Measurements from ENCODE around the gene HSPA4L. TPM values are rescaled to one million over a fixed set of nuclear protein-coding genes. Genes with fewer than 3 reads are reported as not detected.
A peak's percentile ranks its signal among the peaks of the same experiment; 100 is the strongest.

HSPA4L gene
- total RNA-seq (8.5 and 10.1 TPM in 2 replicates), polyA plus RNA-seq (3.9 and 9.9 TPM in 2 replicates), polyA minus RNA-seq (ENCODE audit: low replicate concordance) (2.1 and 5.6 TPM in 2 replicates)
- 3.6 and 6.6 TPM in 2 replicates for polyA plus RNA-seq (2012)

- Histone ChIP-seq H4K20me1 (ENCODE audit: control insufficient read depth, extremely low read depth, insufficient read depth, low read length) (no peaks in the 10 kb centered on the region), H3K36me3 (ENCODE audit: control insufficient read depth, insufficient read depth, low read length) (no peaks in the 10 kb centered on the region), H3K27me3 (ENCODE audit: control insufficient read depth, insufficient read depth, low read length) (no peaks in the 10 kb centered on the region), H3K27ac (ENCODE audit: insufficient read depth, low read length) (peak within 1 kb of the TSS; percentile 78), H3K9ac (ENCODE audit: insufficient read depth, low read length) (peak within 1 kb of the TSS; percentile 83), H3K4me2 (ENCODE audit: extremely low read depth, insufficient read depth, low read length) (peak within 1 kb of the TSS; percentile 86), H3K4me3 (replicated peaks in 1 of 4; ENCODE audit: control extremely low read depth in 1 of 4, insufficient read depth in 1 of 4, low read depth in 3 of 4, low read length in 4 of 4) (peak within 1 kb of the TSS; percentile 75 to 98 (median 83)), H3K9me3 (ENCODE audit: control insufficient read depth, insufficient read depth, low read depth, low read length) (no peaks in the 10 kb centered on the region), H3K4me1 (ENCODE audit: control insufficient read depth, extremely low read depth, insufficient read depth, low read length) (peaks cover 3% of the 10 kb centered on the region), H3K79me2 (ENCODE audit: control insufficient read depth, insufficient read depth, low read length) (no peaks in the 10 kb centered on the region), H2AFZ (ENCODE audit: low read length) (peak within 1 kb of the TSS; percentile 99)
- DNase-seq (ENCODE audit: low read depth in 2 of 2), result peak; percentile 36 to 65
- no peak for TF ChIP-seq EZH2 (IDR thresholded peaks at IDR 0.05; ENCODE audit: low read length, missing control alignments)
- TF ChIP-seq, protein P1, sequence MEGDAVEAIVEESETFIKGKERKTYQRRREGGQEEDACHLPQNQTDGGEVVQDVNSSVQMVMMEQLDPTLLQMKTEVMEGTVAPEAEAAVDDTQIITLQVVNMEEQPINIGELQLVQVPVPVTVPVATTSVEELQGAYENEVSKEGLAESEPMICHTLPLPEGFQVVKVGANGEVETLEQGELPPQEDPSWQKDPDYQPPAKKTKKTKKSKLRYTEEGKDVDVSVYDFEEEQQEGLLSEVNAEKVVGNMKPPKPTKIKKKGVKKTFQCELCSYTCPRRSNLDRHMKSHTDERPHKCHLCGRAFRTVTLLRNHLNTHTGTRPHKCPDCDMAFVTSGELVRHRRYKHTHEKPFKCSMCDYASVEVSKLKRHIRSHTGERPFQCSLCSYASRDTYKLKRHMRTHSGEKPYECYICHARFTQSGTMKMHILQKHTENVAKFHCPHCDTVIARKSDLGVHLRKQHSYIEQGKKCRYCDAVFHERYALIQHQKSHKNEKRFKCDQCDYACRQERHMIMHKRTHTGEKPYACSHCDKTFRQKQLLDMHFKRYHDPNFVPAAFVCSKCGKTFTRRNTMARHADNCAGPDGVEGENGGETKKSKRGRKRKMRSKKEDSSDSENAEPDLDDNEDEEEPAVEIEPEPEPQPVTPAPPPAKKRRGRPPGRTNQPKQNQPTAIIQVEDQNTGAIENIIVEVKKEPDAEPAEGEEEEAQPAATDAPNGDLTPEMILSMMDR (conservative IDR thresholded peaks at IDR 0.05 in 1 of 2, IDR thresholded peaks at IDR 0.05 in 1 of 2; ENCODE audit: low read depth in 1 of 2, low read length in 2 of 2), result peak in 1 of 2 donors; percentile 14
These were observed at the start of gene HSPA4L for GRCh38 chr4:127782275-127783025. TSS of gene HSPA4L (plus strand) at chr4:127782322. CDS start at chr4:127782551, 229 bp downstream.

DNA sequence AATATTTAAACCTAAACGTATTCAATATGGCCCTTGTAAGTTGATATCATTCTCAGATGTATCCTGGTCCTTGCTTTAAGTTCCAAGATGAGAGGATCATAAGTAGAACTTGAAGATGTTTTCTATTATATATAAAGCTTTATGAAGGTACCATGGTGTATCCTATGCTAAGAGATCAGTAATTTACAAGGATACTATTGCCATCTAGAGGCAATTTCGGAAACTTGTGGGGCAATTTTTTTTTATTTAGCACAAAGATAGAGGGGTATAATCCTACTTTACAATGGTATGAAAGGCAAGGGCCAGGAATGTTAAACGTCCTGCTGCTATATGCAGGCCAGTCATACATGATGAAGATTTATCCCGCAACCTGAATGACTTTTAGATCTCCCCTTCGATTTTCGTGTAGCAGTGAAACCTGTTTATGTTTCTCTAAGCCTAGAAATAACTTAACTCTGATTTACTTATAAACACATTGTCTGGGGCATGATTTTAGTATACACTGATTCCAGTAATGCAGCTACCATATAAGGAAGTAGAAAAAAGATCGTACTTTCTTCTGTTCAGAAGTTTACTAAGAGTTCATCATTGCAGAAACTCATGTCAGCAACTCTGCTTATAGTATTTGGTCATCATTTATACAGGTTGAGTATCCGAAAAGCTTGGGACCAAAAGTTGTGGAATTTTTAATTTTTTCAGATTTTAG lies 49.3 kb upstream of the HSPA4L start:
- DNase-seq (ENCODE audit: low read depth in 2 of 2), result peak; percentile 34 to 73
- Histone ChIP-seq H3K9ac (ENCODE audit: insufficient read depth, low read length) (no peak overlapping the region), H3K4me2 (ENCODE audit: extremely low read depth, insufficient read depth, low read length) (no peak overlapping the region), H3K36me3 (ENCODE audit: control insufficient read depth, insufficient read depth, low read length) (no peaks in the 10 kb centered on the region), H4K20me1 (ENCODE audit: control insufficient read depth, extremely low read depth, insufficient read depth, low read length) (no peaks in the 10 kb centered on the region), H3K9me3 (ENCODE audit: control insufficient read depth, insufficient read depth, low read depth, low read length) (no peaks in the 10 kb centered on the region), H3K27ac (ENCODE audit: insufficient read depth, low read length) (no peak overlapping the region), H3K79me2 (ENCODE audit: control insufficient read depth, insufficient read depth, low read length) (no peaks in the 10 kb centered on the region), H3K4me3 (replicated peaks in 1 of 4; ENCODE audit: control extremely low read depth in 1 of 4, insufficient read depth in 1 of 4, low read depth in 3 of 4, low read length in 4 of 4) (no peak overlapping the region), H3K4me1 (ENCODE audit: control insufficient read depth, extremely low read depth, insufficient read depth, low read length) (no peaks in the 10 kb centered on the region), H2AFZ (ENCODE audit: low read length) (no peak overlapping the region), H3K27me3 (ENCODE audit: control insufficient read depth, insufficient read depth, low read length) (no peaks in the 10 kb centered on the region)
- no peak for TF ChIP-seq EZH2 (IDR thresholded peaks at IDR 0.05; ENCODE audit: low read length, missing control alignments)
- TF ChIP-seq, protein P1 (conservative IDR thresholded peaks at IDR 0.05 in 1 of 2, IDR thresholded peaks at IDR 0.05 in 1 of 2; ENCODE audit: low read depth in 1 of 2, low read length in 2 of 2), result peak; percentile 41 to 57

DNA sequence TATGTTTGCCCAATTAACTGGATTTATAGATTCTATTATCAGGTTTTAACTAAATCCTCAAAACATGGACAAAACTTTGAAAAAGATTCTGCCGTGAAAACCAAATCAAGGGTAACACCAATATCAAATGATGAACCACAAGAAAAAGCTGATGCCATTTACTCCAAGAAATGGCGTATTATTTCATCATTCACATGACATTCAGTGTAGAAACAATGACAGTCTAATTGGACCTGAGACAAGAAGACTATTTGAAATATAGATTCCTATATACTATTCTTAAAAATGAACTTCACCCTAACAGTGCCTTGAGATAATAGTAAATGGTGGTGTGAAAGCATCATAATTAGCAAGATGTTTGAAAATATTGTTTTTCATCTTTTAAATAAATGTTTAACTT lies 47.1 kb upstream of the HSPA4L start:
- Histone ChIP-seq H3K27me3 (ENCODE audit: control insufficient read depth, insufficient read depth, low read length) (no peaks in the 10 kb centered on the region), H4K20me1 (ENCODE audit: control insufficient read depth, extremely low read depth, insufficient read depth, low read length) (no peaks in the 10 kb centered on the region), H3K4me1 (ENCODE audit: control insufficient read depth, extremely low read depth, insufficient read depth, low read length) (no peaks in the 10 kb centered on the region), H3K79me2 (ENCODE audit: control insufficient read depth, insufficient read depth, low read length) (no peaks in the 10 kb centered on the region), H2AFZ (ENCODE audit: low read length) (no peak overlapping the region), H3K4me3 (replicated peaks in 1 of 4; ENCODE audit: control extremely low read depth in 1 of 4, insufficient read depth in 1 of 4, low read depth in 3 of 4, low read length in 4 of 4) (no peak overlapping the region), H3K27ac (ENCODE audit: insufficient read depth, low read length) (no peak overlapping the region), H3K36me3 (ENCODE audit: control insufficient read depth, insufficient read depth, low read length) (no peaks in the 10 kb centered on the region), H3K4me2 (ENCODE audit: extremely low read depth, insufficient read depth, low read length) (no peak overlapping the region), H3K9me3 (ENCODE audit: control insufficient read depth, insufficient read depth, low read depth, low read length) (no peaks in the 10 kb centered on the region), H3K9ac (ENCODE audit: insufficient read depth, low read length) (no peak overlapping the region)
- no peak for DNase-seq (ENCODE audit: low read depth in 2 of 2)
- TF ChIP-seq, protein P1 (conservative IDR thresholded peaks at IDR 0.05 in 1 of 2, IDR thresholded peaks at IDR 0.05 in 1 of 2; ENCODE audit: low read depth in 1 of 2, low read length in 2 of 2), result no peak
- TF ChIP-seq EZH2 (IDR thresholded peaks at IDR 0.05; ENCODE audit: low read length, missing control alignments), result no peak

Measured in fibroblast of lung (primary cell).